ENCODE measurements around the gene DUSP2. TPM values are rescaled to one million over a fixed set of nuclear protein-coding genes. Genes with fewer than 3 reads are reported as not detected.

Gene DUSP2
- total RNA-seq, 2 experiments from 2014 or later = 311 to 313 TPM

GRCh38 chr2:96185516-96185915 is 40.3 kb upstream of the DUSP2 start:
- H3K36me3 Mint-ChIP-seq (ENCODE audit: low read depth) = peaks cover 30% of the 10 kb centered on the region
- no peak for TF ChIP-seq CTCF (IDR thresholded peaks at IDR 0.05)
- H3K9me3 Mint-ChIP-seq = no peaks in the 10 kb centered on the region
- intact Hi-C loops (cut with micrococcal nuclease) = no loop called here
- DNase-seq = no peak
- no peak overlapping the region for H3K27ac Mint-ChIP-seq
- H3K4me1 Mint-ChIP-seq (ENCODE audit: low read depth) = peaks cover 10% of the 10 kb centered on the region
- no peak overlapping the region for H3K4me3 Mint-ChIP-seq
- CTCF ChIA-PET = interaction anchor here (1.5 to 3.2 kb wide), 4 partner anchors 9 to 163 kb away, joined by 3 to 10 read pairs (median 5); no protein-coding TSS in a partner anchor
- no peaks in the 10 kb centered on the region for H3K27me3 Mint-ChIP-seq
- ATAC-seq = no peak
- POLR2A ChIA-PET = interaction anchor here (1.5 kb wide), 1 partner anchor 23 kb away, joined by 4 read pairs; the partner anchor contains the start of gene STARD7

- intact Hi-C loops (cut with micrococcal nuclease) = no loop called here
- no peaks in the 10 kb centered on the region for H3K27me3 Mint-ChIP-seq
- no peak overlapping the region for H3K4me3 Mint-ChIP-seq
- TF ChIP-seq CTCF (IDR thresholded peaks at IDR 0.05) = no peak
- peaks cover 30% of the 10 kb centered on the region for H3K36me3 Mint-ChIP-seq (ENCODE audit: low read depth)
- POLR2A ChIA-PET = interaction anchor here (1.5 kb wide), 1 partner anchor 23 kb away, joined by 4 read pairs; the partner anchor contains the start of gene STARD7
- CTCF ChIA-PET = interaction anchor here (1.5 to 3.2 kb wide), 3 partner anchors 11 to 163 kb away, joined by 4 to 10 read pairs (median 6); no protein-coding TSS in a partner anchor
- H3K27ac Mint-ChIP-seq = no peak overlapping the region
- DNase-seq (no peak), ATAC-seq (no peak)
- H3K4me1 Mint-ChIP-seq (ENCODE audit: low read depth) = peaks cover 12% of the 10 kb centered on the region
- no peaks in the 10 kb centered on the region for H3K9me3 Mint-ChIP-seq
Measured at GRCh38 chr2:96184989-96185388, 39.7 kb upstream of the DUSP2 start.

GRCh38 chr2:96184188-96184587 is 38.9 kb upstream of the DUSP2 start:
- peaks cover 12% of the 10 kb centered on the region for H3K4me1 Mint-ChIP-seq (ENCODE audit: low read depth)
- intact Hi-C loops (cut with micrococcal nuclease) = no loop called here
- no peaks in the 10 kb centered on the region for H3K27me3 Mint-ChIP-seq
- H3K27ac Mint-ChIP-seq = peak overlapping the region; percentile 15
- H3K9me3 Mint-ChIP-seq = no peaks in the 10 kb centered on the region
- DNase-seq (no peak), ATAC-seq (no peak)
- ChIA-PET POLR2A (no interaction called here), CTCF (interaction anchor here (2.8 to 3.2 kb wide), 2 partner anchors 10 to 191 kb away, joined by 8 to 10 read pairs; no protein-coding TSS in a partner anchor)
- no peak for TF ChIP-seq CTCF (IDR thresholded peaks at IDR 0.05)
- no peak overlapping the region for H3K4me3 Mint-ChIP-seq
- H3K36me3 Mint-ChIP-seq (ENCODE audit: low read depth) = peaks cover 29% of the 10 kb centered on the region

GRCh38 chr2:96181529-96181928 is 36.3 kb upstream of the DUSP2 start:
- ChIA-PET CTCF (interaction anchor here (1.1 to 2.8 kb wide), 8 partner anchors 39 to 188 kb away, joined by 3 to 14 read pairs (median 6); partner anchors contain the start of gene ADRA2B), POLR2A (interaction anchor here (1.3 to 3.3 kb wide), 3 partner anchors 10 to 39 kb away, joined by 5 to 17 read pairs (median 6); no protein-coding TSS in a partner anchor)
- no peak for TF ChIP-seq CTCF (IDR thresholded peaks at IDR 0.05)
- Mint-ChIP-seq H3K9me3 (no peaks in the 10 kb centered on the region), H3K27me3 (no peaks in the 10 kb centered on the region), H3K4me3 (no peak overlapping the region), H3K27ac (no peak overlapping the region), H3K4me1 (ENCODE audit: low read depth) (peaks cover 12% of the 10 kb centered on the region), H3K36me3 (ENCODE audit: low read depth) (peaks cover 21% of the 10 kb centered on the region)
- intact Hi-C loops (cut with micrococcal nuclease) = no loop called here
- ATAC-seq (no peak), DNase-seq (no peak)

GRCh38 chr2:96180521-96180920 is 35.3 kb upstream of the DUSP2 start:
- CTCF ChIA-PET = interaction anchor here (0.9 to 2.0 kb wide), 9 partner anchors 22 to 188 kb away, joined by 3 to 14 read pairs (median 5); partner anchors contain the start of gene ADRA2B

More at GRCh38 chr2:96180521-96180920, 35.3 kb upstream of the DUSP2 start:
- H3K27ac Mint-ChIP-seq = no peak overlapping the region
- no peak overlapping the region for H3K4me3 Mint-ChIP-seq
- TF ChIP-seq CTCF (IDR thresholded peaks at IDR 0.05) = no peak
- intact Hi-C loops (cut with micrococcal nuclease) = no loop called here
- H3K4me1 Mint-ChIP-seq (ENCODE audit: low read depth) = peaks cover 12% of the 10 kb centered on the region
- H3K27me3 Mint-ChIP-seq = no peaks in the 10 kb centered on the region
- ATAC-seq (peak; percentile 45), DNase-seq (no peak)
- H3K36me3 Mint-ChIP-seq (ENCODE audit: low read depth) = peaks cover 16% of the 10 kb centered on the region
- no peaks in the 10 kb centered on the region for H3K9me3 Mint-ChIP-seq
- POLR2A ChIA-PET = interaction anchor here (1.0 to 3.3 kb wide), 4 partner anchors 11 to 42 kb away, joined by 5 to 17 read pairs (median 6); partner anchors contain the start of gene ASTL

Data from activated CD8-positive, alpha-beta T cell treated with anti-CD3 and anti-CD28 coated beads for 36 hours (primary cell).